GM12878 (cell line): ENCODE results near the gene PXMP4.

Experiments used
- EGR1 ChIP-seq, 2 experiments: IDR thresholded peaks; 1 replicate in 1 of 2; 2 replicates in 1 of 2; pipeline ENCODE4 v1.6.1; 2011 to 2012; ENCODE audit warnings: low read depth in 2 of 2, low read length in 2 of 2, borderline replicate concordance in 1 of 2, mild to moderate bottlenecking in 1 of 2, moderate library complexity in 1 of 2
- MTA3 ChIP-seq: IDR thresholded peaks from 2 replicates; pipeline ENCODE4 v1.6.1; 2012; ENCODE audit warnings: low read length, inconsistent platforms, borderline replicate concordance
- MYC ChIP-seq: IDR thresholded peaks from 2 replicates; pipeline ENCODE4 v1.6.1; 2011; ENCODE audit warnings: mild to moderate bottlenecking, low read length, moderate library complexity, inconsistent platforms; ENCODE audit not compliant: insufficient read depth, insufficient replicate concordance, insufficient read length, severe bottlenecking
- NR2C1 ChIP-seq: fragments of 450-650 bp; IDR thresholded peaks from 2 replicates; pipeline ENCODE4 v1.6.1; 2017; ENCODE audit warnings: antibody characterized with exemption, mild to moderate bottlenecking, moderate library complexity
- POLR2A ChIP-seq: IDR thresholded peaks from 2 replicates; pipeline ENCODE4 v1.6.1; 2011; ENCODE audit warnings: low read depth, mild to moderate bottlenecking, low read length
- SREBF2 ChIP-seq: IDR thresholded peaks from 2 replicates; pipeline ENCODE4 v1.6.1; 2012; ENCODE audit warnings: mild to moderate bottlenecking, low read length
- SRF ChIP-seq, 2 experiments: IDR thresholded peaks; 2 replicates each; pipeline ENCODE4 v1.6.1; 2011; ENCODE audit warnings: low read depth in 2 of 2, low read length in 2 of 2, mild to moderate bottlenecking in 1 of 2, moderate library complexity in 1 of 2
- TAF1 ChIP-seq: IDR thresholded peaks from 2 replicates; pipeline ENCODE4 v1.6.1; 2011; ENCODE audit warnings: mild to moderate bottlenecking, low read depth, low read length, borderline replicate concordance
- ZNF207 ChIP-seq: fragments of 450-650 bp; IDR thresholded peaks from 2 replicates; pipeline ENCODE4 v1.6.1; 2014; ENCODE audit warnings: antibody characterized with exemption, mild to moderate bottlenecking, borderline replicate concordance
- ZNF24 ChIP-seq: fragments of 450-650 bp; IDR thresholded peaks from 2 replicates; pipeline ENCODE4 v1.6.1; 2017; ENCODE audit warnings: antibody characterized with exemption, mild to moderate bottlenecking
- TF ChIP-seq, protein P1 (sequence below), 3 experiments: IDR thresholded peaks in 2 of 3; conservative IDR thresholded peaks in 1 of 3; 2 replicates each; pipeline ENCODE4 v1.5.1; 2011; ENCODE audit warnings: low read depth in 3 of 3, low read length in 3 of 3, mild to moderate bottlenecking in 3 of 3, control low read depth in 2 of 3, moderate library complexity in 2 of 3, inconsistent platforms in 1 of 3, mixed read lengths in 1 of 3; ENCODE audit not compliant: control insufficient read depth in 2 of 3, insufficient read depth in 1 of 3; ENCODE audit errors: extremely low read depth in 1 of 3
- TF ChIP-seq, protein P2 (sequence below): fragments of 450-650 bp; conservative IDR thresholded peaks from 2 replicates; pipeline ENCODE4 v1.6.1; 2017; ENCODE audit warnings: mild to moderate bottlenecking, moderate library complexity
- TF ChIP-seq, protein P3 (sequence below): fragments of 450-650 bp; IDR thresholded peaks from 2 replicates; pipeline ENCODE4 v1.6.1; 2014; ENCODE audit warnings: mild to moderate bottlenecking

DNA sequence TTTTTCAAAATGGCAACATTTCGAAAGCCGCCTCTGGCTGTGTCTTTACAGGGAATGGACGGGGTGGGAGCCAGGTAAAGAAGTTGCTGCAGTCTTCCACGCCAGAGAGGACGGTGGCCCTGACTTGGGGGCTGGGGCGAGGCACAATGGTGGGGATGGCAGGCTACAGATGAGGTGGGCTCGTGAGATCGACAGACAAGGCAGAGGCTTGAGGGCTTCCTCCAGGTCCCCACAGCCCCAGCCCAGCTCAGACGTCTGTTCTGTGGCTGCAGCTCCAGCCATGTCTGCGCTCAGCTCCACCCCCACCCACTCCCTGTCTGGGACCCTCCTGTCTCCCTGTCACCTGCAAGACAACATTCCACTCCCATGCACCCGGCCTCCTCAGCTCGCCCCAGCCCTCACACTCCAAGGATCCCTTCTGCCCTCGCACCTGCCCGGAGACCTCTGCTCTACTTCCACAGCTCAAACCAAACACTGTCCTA is 65.4 kb downstream of the PXMP4 start:
- no peak for TF ChIP-seq ZNF207
- no peak for TF ChIP-seq MYC
- TF ChIP-seq, protein P1, sequence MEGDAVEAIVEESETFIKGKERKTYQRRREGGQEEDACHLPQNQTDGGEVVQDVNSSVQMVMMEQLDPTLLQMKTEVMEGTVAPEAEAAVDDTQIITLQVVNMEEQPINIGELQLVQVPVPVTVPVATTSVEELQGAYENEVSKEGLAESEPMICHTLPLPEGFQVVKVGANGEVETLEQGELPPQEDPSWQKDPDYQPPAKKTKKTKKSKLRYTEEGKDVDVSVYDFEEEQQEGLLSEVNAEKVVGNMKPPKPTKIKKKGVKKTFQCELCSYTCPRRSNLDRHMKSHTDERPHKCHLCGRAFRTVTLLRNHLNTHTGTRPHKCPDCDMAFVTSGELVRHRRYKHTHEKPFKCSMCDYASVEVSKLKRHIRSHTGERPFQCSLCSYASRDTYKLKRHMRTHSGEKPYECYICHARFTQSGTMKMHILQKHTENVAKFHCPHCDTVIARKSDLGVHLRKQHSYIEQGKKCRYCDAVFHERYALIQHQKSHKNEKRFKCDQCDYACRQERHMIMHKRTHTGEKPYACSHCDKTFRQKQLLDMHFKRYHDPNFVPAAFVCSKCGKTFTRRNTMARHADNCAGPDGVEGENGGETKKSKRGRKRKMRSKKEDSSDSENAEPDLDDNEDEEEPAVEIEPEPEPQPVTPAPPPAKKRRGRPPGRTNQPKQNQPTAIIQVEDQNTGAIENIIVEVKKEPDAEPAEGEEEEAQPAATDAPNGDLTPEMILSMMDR (IDR thresholded peaks at IDR 0.05 in 2 of 3, conservative IDR thresholded peaks at IDR 0.05 in 1 of 3; ENCODE audit: control insufficient read depth in 2 of 3, extremely low read depth in 1 of 3, insufficient read depth in 1 of 3, low read depth in 3 of 3, low read length in 3 of 3), result no peak
- TF ChIP-seq POLR2A, result peak; percentile 32; the same call in 1 of the 2 replicates
- no peak for TF ChIP-seq EGR1 (IDR thresholded peaks at IDR 0.05; ENCODE audit: borderline replicate concordance in 1 of 2, low read depth in 2 of 2, low read length in 2 of 2)
- TF ChIP-seq, protein P2, sequence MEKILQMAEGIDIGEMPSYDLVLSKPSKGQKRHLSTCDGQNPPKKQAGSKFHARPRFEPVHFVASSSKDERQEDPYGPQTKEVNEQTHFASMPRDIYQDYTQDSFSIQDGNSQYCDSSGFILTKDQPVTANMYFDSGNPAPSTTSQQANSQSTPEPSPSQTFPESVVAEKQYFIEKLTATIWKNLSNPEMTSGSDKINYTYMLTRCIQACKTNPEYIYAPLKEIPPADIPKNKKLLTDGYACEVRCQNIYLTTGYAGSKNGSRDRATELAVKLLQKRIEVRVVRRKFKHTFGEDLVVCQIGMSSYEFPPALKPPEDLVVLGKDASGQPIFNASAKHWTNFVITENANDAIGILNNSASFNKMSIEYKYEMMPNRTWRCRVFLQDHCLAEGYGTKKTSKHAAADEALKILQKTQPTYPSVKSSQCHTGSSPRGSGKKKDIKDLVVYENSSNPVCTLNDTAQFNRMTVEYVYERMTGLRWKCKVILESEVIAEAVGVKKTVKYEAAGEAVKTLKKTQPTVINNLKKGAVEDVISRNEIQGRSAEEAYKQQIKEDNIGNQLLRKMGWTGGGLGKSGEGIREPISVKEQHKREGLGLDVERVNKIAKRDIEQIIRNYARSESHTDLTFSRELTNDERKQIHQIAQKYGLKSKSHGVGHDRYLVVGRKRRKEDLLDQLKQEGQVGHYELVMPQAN, result no peak
- TF ChIP-seq SRF (IDR thresholded peaks at IDR 0.05; ENCODE audit: low read depth in 2 of 2, low read length in 2 of 2), result no peak
- TF ChIP-seq MTA3, result no peak
- no peak for TF ChIP-seq SREBF2
- no peak for TF ChIP-seq ZNF24
- TF ChIP-seq TAF1, result no peak
- TF ChIP-seq NR2C1, result no peak
- TF ChIP-seq, protein P3, sequence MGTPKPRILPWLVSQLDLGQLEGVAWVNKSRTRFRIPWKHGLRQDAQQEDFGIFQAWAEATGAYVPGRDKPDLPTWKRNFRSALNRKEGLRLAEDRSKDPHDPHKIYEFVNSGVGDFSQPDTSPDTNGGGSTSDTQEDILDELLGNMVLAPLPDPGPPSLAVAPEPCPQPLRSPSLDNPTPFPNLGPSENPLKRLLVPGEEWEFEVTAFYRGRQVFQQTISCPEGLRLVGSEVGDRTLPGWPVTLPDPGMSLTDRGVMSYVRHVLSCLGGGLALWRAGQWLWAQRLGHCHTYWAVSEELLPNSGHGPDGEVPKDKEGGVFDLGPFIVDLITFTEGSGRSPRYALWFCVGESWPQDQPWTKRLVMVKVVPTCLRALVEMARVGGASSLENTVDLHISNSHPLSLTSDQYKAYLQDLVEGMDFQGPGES, result no peak
